Measurements from ENCODE around the gene KLRD1.

Gene KLRD1

DNA sequence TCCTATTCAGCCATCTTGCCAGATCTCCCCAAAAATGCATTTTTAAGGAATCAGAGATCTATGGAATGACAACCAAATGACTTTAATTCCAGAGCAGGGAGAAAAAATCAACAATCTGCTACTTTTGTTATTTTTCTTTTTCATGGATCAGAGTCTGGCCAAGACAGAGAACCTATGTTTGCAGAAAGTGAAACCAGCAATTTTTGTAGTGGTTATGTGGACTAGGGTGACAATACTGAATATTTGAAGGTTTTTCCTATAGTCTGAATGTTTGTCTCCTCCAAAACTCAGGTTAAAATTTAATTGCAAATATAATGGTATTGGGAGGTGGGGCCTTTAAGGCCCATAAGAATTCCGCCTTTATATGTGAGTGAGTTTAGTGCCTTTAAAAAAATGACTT lies 51.3 kb downstream of the KLRD1 start:
- 86 to 95% methylated on average over 1 of the region's 1 CpG for WGBS, 2 experiments
- Histone ChIP-seq H3K27me3 (ENCODE audit: control insufficient read depth, insufficient read depth, low read length, poor library complexity, severe bottlenecking) (no peaks in the 10 kb centered on the region), H3K4me3 (ENCODE audit: insufficient read depth, low read depth, low read length) (no peak overlapping the region), H3K27ac (ENCODE audit: insufficient read depth, low read depth, low read length, poor library complexity, severe bottlenecking) (no peak overlapping the region), H3K9me3 (ENCODE audit: control insufficient read depth, low read length) (no peaks in the 10 kb centered on the region), H3K36me3 (ENCODE audit: control insufficient read depth, insufficient read depth, low read length) (no peaks in the 10 kb centered on the region), H3K4me1 (ENCODE audit: control insufficient read depth, insufficient read depth, low read length) (peaks cover 6% of the 10 kb centered on the region)

DNA sequence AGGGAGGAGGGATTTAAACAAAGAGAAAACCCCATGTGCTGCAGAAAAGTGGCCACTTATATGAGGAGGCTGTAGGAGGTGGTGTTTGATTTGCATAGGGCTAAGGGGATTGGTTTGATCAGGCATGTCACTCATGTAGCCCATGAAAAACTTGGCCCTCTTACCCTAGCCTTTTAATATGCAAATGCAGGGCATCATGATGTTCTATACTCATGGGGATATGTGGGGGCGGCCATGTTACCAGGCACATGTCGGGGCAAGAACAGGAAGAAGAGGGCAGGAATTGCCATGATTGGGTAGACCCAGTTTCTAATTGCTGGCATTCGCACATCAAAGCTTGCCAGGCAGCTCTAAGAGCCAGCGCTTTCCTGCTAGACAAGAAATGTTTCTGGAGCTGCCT lies 53.4 kb downstream of the KLRD1 start:
- Histone ChIP-seq H3K27me3 (ENCODE audit: control insufficient read depth, insufficient read depth, low read length, poor library complexity, severe bottlenecking) (no peaks in the 10 kb centered on the region), H3K27ac (ENCODE audit: insufficient read depth, low read depth, low read length, poor library complexity, severe bottlenecking) (no peak overlapping the region), H3K36me3 (ENCODE audit: control insufficient read depth, insufficient read depth, low read length) (no peaks in the 10 kb centered on the region), H3K9me3 (ENCODE audit: control insufficient read depth, low read length) (no peaks in the 10 kb centered on the region), H3K4me3 (ENCODE audit: insufficient read depth, low read depth, low read length) (no peak overlapping the region), H3K4me1 (ENCODE audit: control insufficient read depth, insufficient read depth, low read length) (peaks cover 14% of the 10 kb centered on the region)
- WGBS, 2 experiments, result 89 to 91% methylated on average over 4 of the region's 4 CpGs

DNA sequence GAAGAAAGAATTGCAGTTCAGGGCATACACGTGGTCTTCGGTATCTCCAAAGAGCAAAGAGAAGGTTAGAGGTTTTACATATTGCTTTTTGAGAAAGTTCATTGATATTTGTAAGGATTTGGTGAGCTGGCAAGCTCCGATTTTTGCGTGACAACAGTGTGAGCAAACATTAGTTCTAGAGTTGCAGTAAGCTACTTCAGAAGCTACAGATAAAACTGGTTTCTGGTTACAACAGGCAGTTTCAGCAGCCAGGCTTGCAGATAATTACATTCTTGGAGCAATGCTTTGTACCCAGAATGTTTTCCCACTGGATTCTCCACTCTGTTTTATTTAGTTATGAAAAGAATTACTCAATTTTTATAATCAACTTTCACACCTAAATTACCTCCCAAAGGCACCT lies 54.0 kb downstream of the KLRD1 start:
- Histone ChIP-seq H3K9me3 (ENCODE audit: control insufficient read depth, low read length) (no peaks in the 10 kb centered on the region), H3K4me3 (ENCODE audit: insufficient read depth, low read depth, low read length) (no peak overlapping the region), H3K4me1 (ENCODE audit: control insufficient read depth, insufficient read depth, low read length) (peaks cover 14% of the 10 kb centered on the region), H3K27me3 (ENCODE audit: control insufficient read depth, insufficient read depth, low read length, poor library complexity, severe bottlenecking) (no peaks in the 10 kb centered on the region), H3K27ac (ENCODE audit: insufficient read depth, low read depth, low read length, poor library complexity, severe bottlenecking) (no peak overlapping the region), H3K36me3 (ENCODE audit: control insufficient read depth, insufficient read depth, low read length) (no peaks in the 10 kb centered on the region)
- WGBS, 2 experiments, result 65 to 66% methylated on average over 4 of the region's 4 CpGs

DNA sequence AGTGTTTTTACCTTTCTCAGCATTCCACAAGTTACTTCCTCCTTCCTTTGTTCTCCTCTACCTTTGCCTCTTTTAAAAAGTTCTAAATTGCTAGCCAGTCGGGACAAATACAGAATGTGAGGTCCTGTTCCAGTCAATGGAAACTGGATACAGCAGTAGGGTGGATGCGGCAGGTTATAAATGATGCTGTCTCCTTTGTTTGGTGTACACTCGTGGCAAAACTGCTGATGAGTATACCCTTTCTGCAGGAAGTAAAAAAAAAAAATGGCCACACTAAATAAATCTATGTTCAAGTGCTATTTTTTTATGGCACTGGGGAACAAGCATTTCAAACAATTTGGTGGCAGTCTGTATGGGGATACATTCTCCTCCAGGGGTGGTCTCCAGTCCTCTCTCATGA lies 54.7 kb downstream of the KLRD1 start:
- no peaks in the 10 kb centered on the region for H3K27me3 ChIP-seq (ENCODE audit: control insufficient read depth, insufficient read depth, low read length, poor library complexity, severe bottlenecking)
- H3K27ac ChIP-seq (ENCODE audit: insufficient read depth, low read depth, low read length, poor library complexity, severe bottlenecking), result no peak overlapping the region
- no peaks in the 10 kb centered on the region for H3K36me3 ChIP-seq (ENCODE audit: control insufficient read depth, insufficient read depth, low read length)
- peaks cover 14% of the 10 kb centered on the region for H3K4me1 ChIP-seq (ENCODE audit: control insufficient read depth, insufficient read depth, low read length)
- H3K9me3 ChIP-seq (ENCODE audit: control insufficient read depth, low read length), result no peaks in the 10 kb centered on the region
- H3K4me3 ChIP-seq (ENCODE audit: insufficient read depth, low read depth, low read length), result no peak overlapping the region
- 58 to 73% methylated on average over 3 of the region's 3 CpGs for WGBS, 2 experiments

DNA sequence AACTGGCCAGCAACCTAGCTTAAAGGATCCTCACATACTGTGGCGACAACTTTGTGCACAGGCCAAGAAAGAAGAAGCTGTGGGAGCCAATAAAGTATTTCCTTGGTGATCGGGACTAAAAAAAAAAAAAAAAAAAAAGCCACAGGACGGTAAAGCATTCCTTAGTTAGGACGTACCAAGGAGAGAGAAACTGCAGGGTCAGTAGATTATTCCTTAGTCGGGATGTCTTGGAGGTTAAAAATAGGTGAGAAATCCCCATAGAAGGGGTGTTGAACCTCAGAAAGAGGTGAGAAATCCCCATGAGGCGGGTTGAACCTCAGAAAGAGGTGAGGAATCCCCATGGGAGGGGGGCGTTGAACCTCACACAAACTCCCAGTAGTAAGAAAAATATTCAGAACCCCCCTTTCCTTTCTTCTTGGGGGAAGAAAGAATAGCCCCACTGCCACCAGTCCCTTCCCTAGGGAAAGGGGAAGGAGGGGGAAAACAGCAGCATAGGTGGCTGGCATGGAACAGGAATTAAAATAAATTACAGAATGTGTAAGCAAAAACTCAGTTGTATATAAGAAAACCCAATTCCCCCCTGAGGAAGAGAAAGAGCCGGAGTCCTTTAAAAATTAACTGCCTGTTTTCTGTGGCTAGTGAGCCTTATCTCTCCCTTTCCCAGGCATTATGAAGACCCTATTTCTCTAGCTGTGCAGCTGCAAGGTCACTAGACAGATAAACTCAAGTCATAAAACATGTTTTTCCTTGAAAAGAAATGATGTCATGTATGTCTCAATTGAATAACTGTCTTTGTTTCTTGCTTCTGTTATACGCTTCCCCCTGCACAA lies 55.4 kb downstream of the KLRD1 start:
- Histone ChIP-seq H3K27me3 (ENCODE audit: control insufficient read depth, insufficient read depth, low read length, poor library complexity, severe bottlenecking) (no peaks in the 10 kb centered on the region), H3K36me3 (ENCODE audit: control insufficient read depth, insufficient read depth, low read length) (no peaks in the 10 kb centered on the region), H3K27ac (ENCODE audit: insufficient read depth, low read depth, low read length, poor library complexity, severe bottlenecking) (no peak overlapping the region), H3K4me3 (ENCODE audit: insufficient read depth, low read depth, low read length) (no peak overlapping the region), H3K4me1 (ENCODE audit: control insufficient read depth, insufficient read depth, low read length) (peaks cover 14% of the 10 kb centered on the region), H3K9me3 (ENCODE audit: control insufficient read depth, low read length) (no peaks in the 10 kb centered on the region)
- 55 to 59% methylated on average over 8 to 9 of the region's 9 CpGs for WGBS, 2 experiments

DNA sequence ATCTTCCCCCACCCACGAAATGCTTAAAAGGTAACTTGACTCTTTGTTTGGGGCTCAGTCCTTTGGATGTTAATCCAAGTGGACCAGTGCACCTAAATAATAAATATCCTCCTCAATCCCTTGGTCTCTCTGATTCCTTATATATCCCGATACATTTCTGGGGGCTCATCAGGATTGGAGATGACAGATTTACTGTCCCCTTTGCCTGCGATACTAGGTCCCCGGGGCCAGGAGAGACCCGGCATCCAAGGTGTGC lies 55.9 kb downstream of the KLRD1 start:
- H3K36me3 ChIP-seq (ENCODE audit: control insufficient read depth, insufficient read depth, low read length), result no peaks in the 10 kb centered on the region
- no peaks in the 10 kb centered on the region for H3K9me3 ChIP-seq (ENCODE audit: control insufficient read depth, low read length)
- peaks cover 14% of the 10 kb centered on the region for H3K4me1 ChIP-seq (ENCODE audit: control insufficient read depth, insufficient read depth, low read length)
- no peak overlapping the region for H3K4me3 ChIP-seq (ENCODE audit: insufficient read depth, low read depth, low read length)
- H3K27me3 ChIP-seq (ENCODE audit: control insufficient read depth, insufficient read depth, low read length, poor library complexity, severe bottlenecking), result no peaks in the 10 kb centered on the region
- 82 to 88% methylated on average over 5 of the region's 5 CpGs for WGBS, 2 experiments
- no peak overlapping the region for H3K27ac ChIP-seq (ENCODE audit: insufficient read depth, low read depth, low read length, poor library complexity, severe bottlenecking)

DNA sequence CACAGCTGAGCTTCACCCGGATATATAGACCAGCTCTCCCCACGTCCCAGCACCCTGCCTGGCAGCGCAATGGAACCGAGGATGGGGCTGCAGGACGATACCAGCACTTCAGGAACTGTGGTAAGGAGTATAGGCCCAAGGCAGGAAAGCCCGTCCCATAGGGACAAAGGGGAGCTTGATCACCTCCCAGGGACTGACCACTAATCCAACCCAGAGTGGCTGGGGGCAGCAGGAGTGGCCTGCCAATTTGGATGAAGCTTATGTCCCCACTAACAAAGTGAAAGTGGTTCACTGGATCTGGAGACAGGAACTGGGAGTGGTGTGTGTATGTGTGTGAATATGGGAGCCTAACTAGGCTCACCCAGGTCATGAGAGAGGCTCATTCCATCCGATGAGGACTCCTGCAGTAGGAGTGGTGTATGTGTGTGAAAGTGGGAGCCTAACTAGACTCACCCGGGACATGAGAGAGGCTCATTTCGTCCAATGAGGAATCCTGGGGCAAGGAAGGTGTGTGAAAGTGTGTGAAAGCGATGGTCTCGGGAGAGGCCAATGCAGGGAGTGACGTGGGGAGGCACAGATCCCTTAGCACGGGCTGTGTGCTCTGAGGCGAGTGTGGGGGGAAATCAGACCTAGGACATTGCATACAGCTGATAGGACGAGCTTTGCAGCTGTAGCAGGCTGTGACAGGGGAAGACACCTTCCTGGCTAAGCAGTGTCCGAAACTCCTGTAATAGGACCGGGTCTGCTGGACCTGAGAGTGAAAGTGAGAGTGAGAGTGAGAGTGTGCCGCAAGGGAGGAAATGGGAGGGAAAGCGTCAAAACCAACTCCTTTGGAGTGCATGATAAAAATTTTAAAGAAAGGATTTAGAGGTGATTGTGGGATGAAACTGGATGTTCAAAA lies 56.5 kb downstream of the KLRD1 start:
- Histone ChIP-seq H3K9me3 (ENCODE audit: control insufficient read depth, low read length) (no peaks in the 10 kb centered on the region), H3K4me1 (ENCODE audit: control insufficient read depth, insufficient read depth, low read length) (peaks cover 14% of the 10 kb centered on the region), H3K36me3 (ENCODE audit: control insufficient read depth, insufficient read depth, low read length) (no peaks in the 10 kb centered on the region), H3K27me3 (ENCODE audit: control insufficient read depth, insufficient read depth, low read length, poor library complexity, severe bottlenecking) (no peaks in the 10 kb centered on the region), H3K27ac (ENCODE audit: insufficient read depth, low read depth, low read length, poor library complexity, severe bottlenecking) (no peak overlapping the region), H3K4me3 (ENCODE audit: insufficient read depth, low read depth, low read length) (peak overlapping the region; percentile 30)
- 39 to 42% methylated on average over 19 of the region's 19 CpGs for WGBS, 2 experiments

DNA sequence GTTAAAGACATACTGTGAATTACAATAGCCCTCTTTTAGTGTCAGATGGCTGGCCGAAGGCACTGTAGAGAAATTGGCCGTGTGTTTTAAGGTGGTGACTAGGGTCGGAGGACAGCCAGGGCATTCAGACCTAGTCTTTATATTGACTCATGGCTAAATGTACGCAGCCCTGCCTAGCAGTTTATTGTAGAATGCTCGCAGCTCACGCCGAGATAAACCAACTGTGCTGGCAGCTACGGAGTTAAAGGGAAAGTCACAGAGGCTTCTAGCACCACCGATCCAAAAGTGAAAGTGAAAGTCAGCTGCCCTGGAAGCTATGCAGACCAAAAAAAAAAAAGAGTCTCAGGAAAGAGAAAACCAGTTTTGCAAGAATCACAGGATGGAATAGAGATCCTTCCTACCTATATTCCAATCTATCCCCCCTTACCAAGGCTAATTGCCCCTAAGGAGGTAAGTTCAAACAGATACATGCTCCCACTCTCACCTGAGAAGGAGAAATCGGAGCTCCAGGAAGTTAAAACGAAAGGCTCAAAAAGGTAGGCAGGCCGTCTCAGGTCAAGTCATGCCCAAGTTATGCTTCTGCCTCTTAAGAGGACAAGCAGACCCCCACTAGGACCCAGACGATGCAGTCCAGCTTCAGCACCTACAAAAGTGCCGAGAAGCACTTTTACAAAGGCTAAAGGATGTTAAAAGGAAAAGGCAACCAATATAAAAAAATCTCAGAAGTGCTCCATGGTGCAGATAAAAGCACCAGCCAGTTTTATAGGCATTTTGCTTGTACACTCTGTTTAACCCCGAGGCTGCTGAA lies 57.3 kb downstream of the KLRD1 start:
- Histone ChIP-seq H3K36me3 (ENCODE audit: control insufficient read depth, insufficient read depth, low read length) (no peaks in the 10 kb centered on the region), H3K9me3 (ENCODE audit: control insufficient read depth, low read length) (no peaks in the 10 kb centered on the region), H3K27ac (ENCODE audit: insufficient read depth, low read depth, low read length, poor library complexity, severe bottlenecking) (peak overlapping the region; percentile 5), H3K27me3 (ENCODE audit: control insufficient read depth, insufficient read depth, low read length, poor library complexity, severe bottlenecking) (no peaks in the 10 kb centered on the region), H3K4me3 (ENCODE audit: insufficient read depth, low read depth, low read length) (peak overlapping the region; percentile 30), H3K4me1 (ENCODE audit: control insufficient read depth, insufficient read depth, low read length) (peaks cover 14% of the 10 kb centered on the region)
- 10% methylated on average over 15 of the region's 15 CpGs for WGBS, 2 experiments

DNA sequence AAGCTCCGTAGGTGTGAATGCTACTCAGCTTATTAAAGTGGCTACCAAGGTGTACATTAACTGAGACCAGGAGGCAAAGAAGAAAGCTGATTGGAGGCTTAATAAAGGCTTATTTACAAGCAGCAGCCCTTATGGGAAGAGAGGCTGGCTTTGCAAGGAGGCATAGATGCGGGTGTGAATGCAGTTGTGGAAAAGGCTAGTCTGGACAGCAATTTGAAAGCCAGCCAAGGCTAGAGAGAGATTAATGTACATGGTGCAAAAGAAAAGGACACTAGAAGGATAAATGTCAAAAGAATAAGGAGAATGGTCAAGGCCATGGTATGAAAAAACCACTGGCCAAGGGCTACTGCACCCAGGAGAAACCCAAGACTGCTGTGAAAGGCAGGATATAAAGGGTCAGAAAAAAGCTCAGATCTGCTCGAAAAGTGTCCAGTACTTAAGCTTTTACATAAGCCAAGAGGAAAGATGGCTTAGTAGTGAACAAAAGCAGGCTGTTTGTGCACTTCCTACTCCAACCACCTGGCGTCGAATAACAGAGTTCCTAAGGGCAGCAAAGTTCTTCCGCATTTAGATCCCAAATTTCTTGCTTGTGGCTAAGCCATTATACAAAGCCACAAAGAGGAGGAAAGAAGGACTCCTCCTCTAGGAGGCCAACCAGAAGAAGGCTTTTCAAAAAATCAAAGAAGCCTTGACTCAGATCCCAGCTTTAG lies 58.2 kb downstream of the KLRD1 start:
- H3K36me3 ChIP-seq (ENCODE audit: control insufficient read depth, insufficient read depth, low read length), result no peaks in the 10 kb centered on the region
- no peak overlapping the region for H3K27ac ChIP-seq (ENCODE audit: insufficient read depth, low read depth, low read length, poor library complexity, severe bottlenecking)
- no peak overlapping the region for H3K4me3 ChIP-seq (ENCODE audit: insufficient read depth, low read depth, low read length)
- no peaks in the 10 kb centered on the region for H3K9me3 ChIP-seq (ENCODE audit: control insufficient read depth, low read length)
- peaks cover 14% of the 10 kb centered on the region for H3K4me1 ChIP-seq (ENCODE audit: control insufficient read depth, insufficient read depth, low read length)
- WGBS, 2 experiments, result 60 to 62% methylated on average over 6 of the region's 6 CpGs
- no peaks in the 10 kb centered on the region for H3K27me3 ChIP-seq (ENCODE audit: control insufficient read depth, insufficient read depth, low read length, poor library complexity, severe bottlenecking)
